KMS-11 (cell line): Measurements from ENCODE around the gene LXN.

Experiments used
- H2AFZ ChIP-seq: fragments of 200-600 bp; sonication (generic); 2 replicates; pipeline ENCODE4 v1.6.1; 2016; ENCODE audit warnings: antibody characterized with exemption, mixed run types, low read depth
- H3K27ac ChIP-seq: fragments of 200-600 bp; sonication (generic); 2 replicates; pipeline ENCODE4 v1.6.1; 2016; ENCODE audit warnings: mild to moderate bottlenecking, mixed run types
- H3K27me3 ChIP-seq: fragments of 200-600 bp; sonication (generic); 2 replicates; pipeline ENCODE4 v1.6.1; 2017; ENCODE audit warnings: mild to moderate bottlenecking, low read depth, mixed run types, moderate library complexity; ENCODE audit not compliant: insufficient read depth
- H3K36me3 ChIP-seq: fragments of 200-600 bp; sonication (generic); 2 replicates; pipeline ENCODE4 v1.6.1; 2017; ENCODE audit warnings: mild to moderate bottlenecking, mixed run types; ENCODE audit not compliant: insufficient read depth
- H3K4me1 ChIP-seq: fragments of 200-600 bp; sonication (generic); 2 replicates; pipeline ENCODE4 v1.6.1; 2016; ENCODE audit warnings: mild to moderate bottlenecking, low read depth, mixed run types; ENCODE audit not compliant: poor library complexity, severe bottlenecking
- H3K4me2 ChIP-seq: fragments of 200-600 bp; sonication (generic); 2 replicates; pipeline ENCODE4 v1.7.0; 2016; ENCODE audit warnings: mild to moderate bottlenecking, mixed run types
- H3K4me3 ChIP-seq: fragments of 200-600 bp; sonication (generic); IDR thresholded peaks from 2 replicates; pipeline ENCODE4 v1.6.1; 2017; ENCODE audit warnings: low read depth, low read length, mixed read lengths; ENCODE audit not compliant: insufficient read depth
- H3K79me2 ChIP-seq: fragments of 200-600 bp; sonication (generic); 2 replicates; pipeline ENCODE4 v1.6.1; 2016; ENCODE audit warnings: low read depth, mixed run types; ENCODE audit not compliant: insufficient read depth
- H3K9ac ChIP-seq: fragments of 200-600 bp; sonication (generic); 2 replicates; pipeline ENCODE4 v1.6.1; 2016; ENCODE audit warnings: mild to moderate bottlenecking, mixed run types
- H4K20me1 ChIP-seq: fragments of 200-600 bp; sonication (generic); 2 replicates; pipeline ENCODE4 v1.6.1; 2016; ENCODE audit warnings: mild to moderate bottlenecking, mixed run types; ENCODE audit not compliant: insufficient read depth
- TF ChIP-seq, protein P1 (sequence below): fragments of 200-600 bp; sonication (generic); conservative IDR thresholded peaks from 2 replicates; pipeline ENCODE4 v1.6.1; 2017; ENCODE audit warnings: low read depth, mild to moderate bottlenecking, antibody characterized with exemption, low read length, moderate library complexity, mixed read lengths

The LXN gene

DNA sequence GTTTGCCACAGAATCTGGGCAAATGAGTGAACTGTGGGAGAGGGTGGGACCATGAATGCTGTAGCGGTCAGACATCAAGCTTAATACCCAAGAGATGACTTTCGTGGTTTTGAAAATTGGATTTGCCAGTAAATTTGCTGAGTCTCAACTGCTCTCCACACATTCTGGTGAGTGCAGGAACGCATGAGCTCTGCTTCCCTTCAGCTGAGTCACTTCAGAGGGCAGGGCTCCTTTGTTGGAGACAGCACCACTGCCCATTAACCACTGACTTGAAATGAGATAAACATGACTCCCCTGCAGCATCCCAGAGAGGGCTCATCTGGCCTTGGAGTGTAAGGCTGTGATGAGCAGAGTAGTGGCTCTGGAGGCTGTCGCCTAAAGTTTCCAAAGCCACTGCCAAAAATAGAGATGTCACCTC lies 37.2 kb upstream of the LXN start:
- Histone ChIP-seq H3K27me3 (no peaks in the 10 kb centered on the region), H3K79me2 (no peaks in the 10 kb centered on the region), H2AFZ (no peak overlapping the region), H3K4me2 (no peak overlapping the region), H3K9ac (no peak overlapping the region), H3K27ac (no peak overlapping the region), H4K20me1 (no peaks in the 10 kb centered on the region), H3K36me3 (peaks cover 12% of the 10 kb centered on the region; the same call in 1 of the 2 replicates), H3K4me1 (no peaks in the 10 kb centered on the region), H3K4me3 (no peak overlapping the region)
- TF ChIP-seq, protein P1, sequence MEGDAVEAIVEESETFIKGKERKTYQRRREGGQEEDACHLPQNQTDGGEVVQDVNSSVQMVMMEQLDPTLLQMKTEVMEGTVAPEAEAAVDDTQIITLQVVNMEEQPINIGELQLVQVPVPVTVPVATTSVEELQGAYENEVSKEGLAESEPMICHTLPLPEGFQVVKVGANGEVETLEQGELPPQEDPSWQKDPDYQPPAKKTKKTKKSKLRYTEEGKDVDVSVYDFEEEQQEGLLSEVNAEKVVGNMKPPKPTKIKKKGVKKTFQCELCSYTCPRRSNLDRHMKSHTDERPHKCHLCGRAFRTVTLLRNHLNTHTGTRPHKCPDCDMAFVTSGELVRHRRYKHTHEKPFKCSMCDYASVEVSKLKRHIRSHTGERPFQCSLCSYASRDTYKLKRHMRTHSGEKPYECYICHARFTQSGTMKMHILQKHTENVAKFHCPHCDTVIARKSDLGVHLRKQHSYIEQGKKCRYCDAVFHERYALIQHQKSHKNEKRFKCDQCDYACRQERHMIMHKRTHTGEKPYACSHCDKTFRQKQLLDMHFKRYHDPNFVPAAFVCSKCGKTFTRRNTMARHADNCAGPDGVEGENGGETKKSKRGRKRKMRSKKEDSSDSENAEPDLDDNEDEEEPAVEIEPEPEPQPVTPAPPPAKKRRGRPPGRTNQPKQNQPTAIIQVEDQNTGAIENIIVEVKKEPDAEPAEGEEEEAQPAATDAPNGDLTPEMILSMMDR, result no peak

DNA sequence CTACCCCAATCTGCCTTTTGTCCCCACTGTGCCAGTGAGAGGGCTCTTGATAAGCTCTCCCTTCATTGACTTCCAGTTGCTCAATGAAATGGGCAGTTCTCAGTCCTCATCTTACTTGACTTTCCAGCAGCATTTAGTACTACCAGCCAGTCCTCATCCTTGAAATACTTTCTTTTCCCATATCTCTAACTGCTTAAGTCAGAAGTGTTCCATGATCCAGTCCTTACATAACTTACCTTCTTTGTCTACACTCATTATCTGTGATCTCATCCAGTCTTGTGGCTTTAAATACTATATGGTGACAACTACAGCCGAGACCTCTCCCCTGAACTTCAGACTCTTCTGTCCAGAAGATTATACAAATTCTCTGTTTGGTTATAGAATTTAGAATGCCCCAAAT lies 31.1 kb upstream of the LXN start:
- H3K4me3 ChIP-seq, result no peak overlapping the region
- no peaks in the 10 kb centered on the region for H3K4me1 ChIP-seq
- H3K27ac ChIP-seq, result no peak overlapping the region
- no peaks in the 10 kb centered on the region for H3K27me3 ChIP-seq
- TF ChIP-seq, protein P1, result no peak
- no peak overlapping the region for H3K4me2 ChIP-seq
- H3K9ac ChIP-seq, result no peak overlapping the region
- H2AFZ ChIP-seq, result no peak overlapping the region
- H3K36me3 ChIP-seq, result 0 out of 2 replicates have a peak, but pooled peaks cover 8% of the 10 kb centered on the region
- H4K20me1 ChIP-seq, result no peaks in the 10 kb centered on the region
- no peaks in the 10 kb centered on the region for H3K79me2 ChIP-seq

DNA sequence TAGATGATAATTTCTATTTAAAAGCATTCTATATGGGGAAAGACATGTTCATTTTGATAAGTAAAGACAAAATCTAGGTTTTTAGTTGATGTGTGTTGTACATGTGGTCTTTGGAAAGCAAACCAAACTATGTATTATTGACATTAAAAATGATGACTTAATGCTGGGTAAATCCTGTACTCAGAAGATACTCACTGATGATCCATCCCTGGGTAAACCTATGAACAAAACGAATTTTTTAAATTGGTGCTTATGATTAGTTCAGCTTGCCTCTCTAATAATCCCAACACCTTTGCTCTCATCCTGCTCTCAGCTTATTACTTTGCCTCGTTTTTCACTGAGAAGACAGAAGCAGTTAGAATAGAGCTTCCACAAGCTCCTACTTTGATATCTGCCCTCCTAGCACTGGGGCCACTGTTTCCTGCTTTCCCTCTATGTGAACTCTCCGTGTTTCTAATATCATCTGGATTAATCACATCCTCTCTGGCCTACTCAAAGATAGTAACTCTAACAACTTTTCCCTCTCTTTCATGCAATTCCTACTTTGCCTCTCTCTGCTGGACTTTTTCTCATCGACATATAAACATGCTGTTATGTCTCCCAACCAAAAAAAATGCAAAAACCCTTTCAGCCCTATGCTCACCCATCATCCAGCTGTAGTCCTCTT lies 30.5 kb upstream of the LXN start:
- no peaks in the 10 kb centered on the region for H3K79me2 ChIP-seq
- H2AFZ ChIP-seq, result no peak overlapping the region
- no peak overlapping the region for H3K4me2 ChIP-seq
- no peaks in the 10 kb centered on the region for H3K4me1 ChIP-seq
- H3K36me3 ChIP-seq, result 0 out of 2 replicates have a peak, but pooled peaks cover 2% of the 10 kb centered on the region
- no peak overlapping the region for H3K27ac ChIP-seq
- H3K9ac ChIP-seq, result no peak overlapping the region
- no peaks in the 10 kb centered on the region for H3K27me3 ChIP-seq
- no peaks in the 10 kb centered on the region for H4K20me1 ChIP-seq
- TF ChIP-seq, protein P1, result no peak
- no peak overlapping the region for H3K4me3 ChIP-seq

DNA sequence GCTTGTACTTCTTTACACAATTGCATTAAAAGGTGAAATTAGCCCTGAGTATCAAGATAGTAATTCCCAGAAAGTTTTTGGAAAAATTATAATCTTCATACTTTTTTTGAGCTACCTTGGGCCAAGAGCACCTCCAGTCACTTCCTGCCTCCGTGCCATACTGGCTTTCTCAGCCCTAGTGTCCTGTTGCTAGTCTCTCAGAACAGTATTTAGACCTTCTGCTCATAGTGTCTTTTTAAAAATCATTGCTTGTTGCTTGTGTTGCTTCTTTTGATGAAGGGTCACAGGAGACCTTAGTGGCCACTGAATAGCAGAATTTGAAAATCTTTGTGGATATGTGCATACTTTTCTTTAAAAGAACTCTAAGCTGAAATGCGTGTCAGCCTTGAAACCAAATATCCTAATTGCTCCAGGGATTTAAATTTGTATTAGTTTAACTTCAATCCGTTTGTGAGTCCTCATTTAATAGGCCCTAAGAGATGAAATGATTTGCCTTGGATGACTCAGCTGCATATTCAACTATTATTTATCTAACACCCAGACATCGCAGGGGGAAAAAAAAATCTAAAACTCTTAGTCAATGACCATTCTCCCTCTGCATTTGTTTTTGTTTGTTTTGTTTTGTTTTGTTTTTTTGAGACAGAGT lies 29.1 kb upstream of the LXN start:
- Histone ChIP-seq H3K9ac (no peak overlapping the region), H3K27ac (no peak overlapping the region), H3K36me3 (no peaks in the 10 kb centered on the region), H3K4me2 (no peak overlapping the region), H3K4me3 (no peak overlapping the region), H3K4me1 (no peaks in the 10 kb centered on the region), H4K20me1 (no peaks in the 10 kb centered on the region), H3K79me2 (no peaks in the 10 kb centered on the region), H2AFZ (no peak overlapping the region), H3K27me3 (no peaks in the 10 kb centered on the region)
- TF ChIP-seq, protein P1, result no peak
